Smooth muscle cell (in vitro differentiated cells): ENCODE data around the gene KCTD7. TPM values are rescaled to one million over a fixed set of nuclear protein-coding genes. Genes with fewer than 3 reads are reported as not detected.
"Not testable (repeated sequence)": the region's sequence is repeated elsewhere in the genome, so short reads cannot be mapped to it uniquely, and the experiment has no call there.

Experiments
- DNase-seq: peaks from one replicate; lab custom pipeline; 2025; ENCODE audit not compliant: unreplicated experiment; lab: John Stamatoyannopoulos, UW
- H2AFZ ChIP-seq: fragments of 200-600 bp; sonication (generic); 2 replicates; pipeline ENCODE4 v1.6.0; 2016; ENCODE audit warnings: antibody characterized with exemption, low read depth, mild to moderate bottlenecking
- H3F3A ChIP-seq: fragments of 200-600 bp; sonication (generic); 2 replicates; pipeline ENCODE4 v1.6.0; 2017; ENCODE audit warnings: antibody characterized with exemption, low read depth
- H3K27ac ChIP-seq: fragments of 200-600 bp; sonication (generic); 2 replicates; pipeline ENCODE4 v1.5.1; 2016; ENCODE audit warnings: low read depth, mild to moderate bottlenecking
- H3K27me3 ChIP-seq: fragments of 200-600 bp; sonication (generic); 2 replicates; pipeline ENCODE4 v1.6.1; 2016; ENCODE audit warnings: low read depth, mild to moderate bottlenecking
- H3K36me3 ChIP-seq: fragments of 200-600 bp; sonication (generic); 2 replicates; pipeline ENCODE4 v1.5.1; 2016; ENCODE audit warnings: low read depth
- H3K4me1 ChIP-seq: fragments of 200-600 bp; sonication (generic); 2 replicates; pipeline ENCODE4 v1.5.1; 2016; ENCODE audit warnings: low read depth
- H3K4me2 ChIP-seq: fragments of 200-600 bp; sonication (generic); 2 replicates; pipeline ENCODE4 v1.6.0; 2016; ENCODE audit warnings: mild to moderate bottlenecking
- H3K4me3 ChIP-seq: fragments of 200-600 bp; sonication (generic); 2 replicates; pipeline ENCODE4 v1.5.1; 2016; ENCODE audit warnings: mild to moderate bottlenecking
- H3K79me2 ChIP-seq: fragments of 200-600 bp; sonication (generic); 2 replicates; pipeline ENCODE4 v1.6.0; 2016; ENCODE audit warnings: low read depth, mild to moderate bottlenecking
- H3K9ac ChIP-seq: fragments of 200-600 bp; sonication (generic); 2 replicates; pipeline ENCODE4 v1.6.0; 2016; ENCODE audit warnings: low read depth
- H3K9me3 ChIP-seq: fragments of 200-600 bp; sonication (generic); replicated peaks from 2 replicates; pipeline ENCODE4 v1.5.1; 2016; ENCODE audit warnings: low read depth
- H4K20me1 ChIP-seq: fragments of 200-600 bp; sonication (generic); 2 replicates; pipeline ENCODE4 v1.6.0; 2016; ENCODE audit warnings: low read depth
- CTCF ChIP-seq: fragments of 200-600 bp; sonication (generic); IDR thresholded peaks from 2 replicates; pipeline ENCODE4 v1.5.1; 2017; ENCODE audit warnings: borderline replicate concordance, mild to moderate bottlenecking, antibody characterized with exemption; ENCODE audit not compliant: insufficient read depth, poor library complexity, severe bottlenecking
- WGBS: methylation state at CpG from one replicate; pipeline ENCODE4 v1.1.7; 2016; ENCODE audit warnings: low lambda C conversion rate; 5-methylcytosine and 5-hydroxymethylcytosine counted together
- polyA plus RNA-seq: library from polyadenylated mRNA; unstranded; fragments of >200 nt; fragmentation: Nextera tagmentation; extraction: Ambion mirVana; gene quantifications from 2 replicates; pipeline ENCODE4 v1.2.1, GENCODE V29; 2016
- total RNA-seq: library from RNA; depleted of rRNA; stranded (reverse); fragments of >200 nt; gene quantifications from 2 replicates; pipeline ENCODE4 v1.2.3, GENCODE V29; 2014

The KCTD7 gene
- total and polyA plus RNA-seq, 2 experiments from 2014 or later, result 3.9 to 6.3 TPM

DNA sequence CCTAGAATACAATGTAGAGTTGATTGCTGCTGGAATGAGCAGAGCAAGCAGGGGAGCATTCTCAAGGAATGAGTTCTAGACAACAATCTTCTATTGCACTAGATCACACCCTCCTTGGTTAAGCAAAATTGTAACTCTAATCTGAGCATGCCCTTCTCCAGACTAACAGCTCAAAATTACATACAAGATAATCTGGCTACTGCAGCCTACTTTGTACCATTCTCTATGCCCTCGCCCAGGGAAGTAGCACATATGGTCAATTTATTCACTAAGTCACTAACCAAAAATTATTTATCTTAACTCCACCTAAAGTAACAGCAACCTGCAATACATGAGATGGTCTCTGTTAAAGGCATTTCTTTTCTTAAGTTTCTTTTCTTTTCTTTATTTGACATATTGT lies 42.5 kb upstream of the KCTD7 start:
- no peak overlapping the region for H2AFZ ChIP-seq
- H3K4me3 ChIP-seq, result no peak overlapping the region
- H3K36me3 ChIP-seq, result no peaks in the 10 kb centered on the region
- peaks cover 100% of the 10 kb centered on the region for H4K20me1 ChIP-seq
- no peak overlapping the region for H3K27ac ChIP-seq
- WGBS, result 92% methylated on average over 1 of the region's 1 CpG
- H3K4me2 ChIP-seq, result no peak overlapping the region
- no peak overlapping the region for H3K9ac ChIP-seq
- H3K79me2 ChIP-seq, result peaks cover 100% of the 10 kb centered on the region
- no peaks in the 10 kb centered on the region for H3K27me3 ChIP-seq
- H3K9me3 ChIP-seq, result no peaks in the 10 kb centered on the region
- H3F3A ChIP-seq, result peaks cover 4% of the 10 kb centered on the region
- DNase-seq, result no peak
- peaks cover 10% of the 10 kb centered on the region for H3K4me1 ChIP-seq
- TF ChIP-seq CTCF, result no peak

- H3K9ac ChIP-seq, H3K4me2 ChIP-seq, H3K4me3 ChIP-seq, H3K27me3 ChIP-seq, H3K9me3 ChIP-seq, DNase-seq, H3K36me3 ChIP-seq, H3K27ac ChIP-seq, H3F3A ChIP-seq, H2AFZ ChIP-seq: not testable (repeated sequence)
- WGBS, result 77% methylated on average over 1 of the region's 1 CpG
- peaks cover 86% of the 10 kb centered on the region for H4K20me1 ChIP-seq
- H3K4me1 ChIP-seq, result peaks cover 10% of the 10 kb centered on the region
- H3K79me2 ChIP-seq, result peaks cover 93% of the 10 kb centered on the region
Measured at GRCh38 chr7:66588226-66588625, 40.5 kb upstream of the KCTD7 start.

- H2AFZ ChIP-seq, H3K27me3 ChIP-seq, H3K36me3 ChIP-seq, H3K9me3 ChIP-seq, H3K4me2 ChIP-seq, H3K4me3 ChIP-seq, H3K9ac ChIP-seq, DNase-seq, H3F3A ChIP-seq: not testable (repeated sequence)
- peak overlapping the region; percentile 24 for H3K27ac ChIP-seq
- 93% methylated on average over 5 of the region's 5 CpGs for WGBS
- peaks cover 85% of the 10 kb centered on the region for H3K79me2 ChIP-seq
- peaks cover 10% of the 10 kb centered on the region for H3K4me1 ChIP-seq
- H4K20me1 ChIP-seq, result peaks cover 78% of the 10 kb centered on the region
Measured at GRCh38 chr7:66588856-66589570, 39.7 kb upstream of the KCTD7 start.

DNA sequence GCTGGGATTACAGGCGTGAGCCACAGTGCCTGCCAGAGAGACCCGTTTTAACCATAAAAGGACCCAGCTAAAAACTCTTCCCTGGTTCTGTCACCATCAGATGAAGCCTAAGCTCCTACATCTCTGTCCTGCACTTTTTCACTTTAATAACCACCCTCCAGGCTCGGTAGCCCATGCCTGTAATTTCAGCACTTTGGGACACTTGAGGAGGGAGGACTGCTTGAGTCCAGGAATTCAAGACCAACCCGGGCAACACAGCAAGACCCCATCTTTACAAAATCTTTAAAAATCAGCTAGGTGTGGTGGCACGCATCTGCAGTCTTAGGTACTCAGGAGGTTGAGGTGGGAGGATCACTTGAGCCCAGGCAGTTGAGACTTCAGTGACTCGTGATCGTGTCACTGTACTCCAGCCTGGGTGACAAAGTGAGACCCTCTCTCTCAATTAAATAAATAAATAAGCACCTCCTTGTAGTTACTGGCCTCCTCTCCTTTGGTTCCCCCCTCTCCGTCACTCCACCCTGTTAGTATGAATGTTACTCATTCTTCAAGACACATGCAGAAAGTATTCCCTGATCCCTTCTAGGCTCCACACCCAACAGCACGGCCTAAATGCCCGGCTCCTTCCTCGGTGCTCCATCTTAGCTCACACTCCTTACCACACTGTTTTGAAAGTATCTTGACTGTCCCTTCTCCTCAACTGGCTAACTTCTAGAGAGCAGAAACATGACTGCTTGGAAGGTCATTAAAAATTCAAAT lies 38.2 kb upstream of the KCTD7 start:
- WGBS, result 43% methylated on average over 11 of the region's 11 CpGs
- H3K4me3 ChIP-seq, result peak overlapping the region; percentile 99
- H3K9ac ChIP-seq, result peak overlapping the region; percentile 100
- not testable (repeated sequence) for H3K27me3 ChIP-seq, H3K36me3 ChIP-seq, DNase-seq, H3K9me3 ChIP-seq, H3F3A ChIP-seq, H2AFZ ChIP-seq
- H3K27ac ChIP-seq, result peak overlapping the region; percentile 100
- H3K4me2 ChIP-seq, result peak overlapping the region; percentile 97
- peaks cover 70% of the 10 kb centered on the region for H3K79me2 ChIP-seq
- peaks cover 10% of the 10 kb centered on the region for H3K4me1 ChIP-seq
- peaks cover 63% of the 10 kb centered on the region for H4K20me1 ChIP-seq

DNA sequence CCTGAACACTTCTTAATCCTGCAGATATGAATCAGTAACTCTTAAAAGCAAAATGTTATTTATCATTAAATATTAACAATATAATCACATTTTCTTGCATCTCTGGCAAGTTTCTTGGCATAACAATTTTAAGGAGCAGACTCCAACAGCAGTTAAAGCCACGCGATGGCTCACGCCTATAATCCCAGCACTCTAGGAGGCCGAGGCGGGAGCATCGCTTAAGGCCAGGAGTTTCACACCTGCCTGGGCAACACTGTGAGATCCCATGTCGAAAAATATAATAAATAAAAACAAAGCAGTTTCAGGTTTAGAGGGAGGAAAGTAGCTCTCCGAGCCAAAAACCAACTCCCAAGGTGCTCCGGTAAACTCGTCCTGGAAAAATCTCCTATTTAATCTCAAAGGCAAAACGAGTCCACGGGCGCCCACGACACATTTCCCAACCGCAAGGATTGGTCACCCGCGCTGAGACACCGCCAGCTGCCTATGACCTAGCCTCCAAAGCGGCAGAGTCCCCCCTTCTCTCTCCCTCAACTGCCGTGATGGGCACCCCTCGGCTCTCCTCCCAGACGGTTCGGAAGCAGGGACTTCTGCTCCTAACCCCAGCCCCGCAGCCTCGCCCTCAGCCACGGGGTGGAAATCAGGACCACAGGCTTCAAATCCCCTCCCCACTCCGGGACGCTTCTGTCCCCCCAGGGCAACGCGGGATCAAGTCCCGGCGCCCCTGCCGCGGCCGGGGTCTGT lies 37.5 kb upstream of the KCTD7 start:
- Histone ChIP-seq H3K79me2 (peaks cover 63% of the 10 kb centered on the region), H4K20me1 (peaks cover 55% of the 10 kb centered on the region), H3K4me1 (peaks cover 10% of the 10 kb centered on the region), H3K27ac (peak overlapping the region; percentile 100), H3K4me2 (peak overlapping the region; percentile 97), H3K4me3 (peak overlapping the region; percentile 99), H3K9ac (peak overlapping the region; percentile 100)
- not testable (repeated sequence) for H3K9me3 ChIP-seq, H3K36me3 ChIP-seq, DNase-seq, H2AFZ ChIP-seq, H3K27me3 ChIP-seq, H3F3A ChIP-seq
- 3% methylated on average over 35 of the region's 35 CpGs for WGBS
